NCI-H82 treated with DMSO at 0.1 percent for 48 hours (cell line): Measurements from ENCODE around the gene CXADR.

Experiments
- DNase-seq: peaks from one replicate; lab custom pipeline; 2025; ENCODE audit not compliant: unreplicated experiment; lab: John Stamatoyannopoulos, UW

CXADR gene

DNA sequence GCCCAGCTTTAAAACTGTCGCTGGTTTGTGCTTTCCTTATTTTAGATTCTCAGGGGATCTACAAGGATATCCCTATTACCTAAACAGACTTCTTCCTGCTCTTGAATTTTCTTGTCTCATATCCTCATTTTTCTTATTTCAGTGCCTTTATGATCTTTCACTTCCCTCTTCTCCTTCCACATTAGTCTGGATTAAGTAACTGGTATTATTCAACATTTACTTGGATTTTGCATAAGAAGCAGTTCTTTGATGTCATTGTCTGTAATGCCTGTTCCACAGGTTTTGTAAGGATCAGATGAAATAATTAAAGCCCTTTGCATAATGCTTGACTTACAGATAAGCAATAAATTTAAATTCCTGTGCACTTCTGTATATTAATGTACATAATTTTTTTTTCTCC is 26.5 kb downstream of the CXADR start:
- no peak for DNase-seq

DNA sequence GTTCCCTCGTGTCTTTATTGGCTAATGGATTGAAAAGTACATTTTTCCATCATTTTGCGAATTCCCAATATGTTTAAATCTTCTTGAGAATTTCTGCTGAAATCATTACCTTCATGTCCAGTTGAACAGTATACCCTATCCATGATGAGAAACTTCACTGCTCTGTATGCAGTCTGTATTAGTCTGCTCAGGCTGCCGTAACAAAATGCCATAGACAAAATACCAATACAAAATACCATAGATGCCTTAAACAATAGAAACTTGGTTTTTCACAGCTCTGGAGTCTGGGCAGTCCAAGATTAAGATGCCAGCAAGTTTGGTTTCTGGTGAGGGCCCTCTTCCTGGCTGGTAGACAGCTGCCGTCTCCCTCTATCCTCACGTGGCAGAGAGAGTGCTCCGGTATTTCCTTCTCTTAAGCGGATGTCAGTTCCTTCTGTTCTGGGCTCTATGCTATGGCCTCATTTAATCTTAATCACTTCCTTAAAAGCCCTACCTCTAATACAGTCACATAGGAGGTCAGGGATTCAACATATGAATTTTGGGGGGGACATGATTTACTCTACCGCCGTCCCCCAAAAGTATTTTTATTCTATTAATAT is 27.0 kb downstream of the CXADR start:
- no peak for DNase-seq

DNA sequence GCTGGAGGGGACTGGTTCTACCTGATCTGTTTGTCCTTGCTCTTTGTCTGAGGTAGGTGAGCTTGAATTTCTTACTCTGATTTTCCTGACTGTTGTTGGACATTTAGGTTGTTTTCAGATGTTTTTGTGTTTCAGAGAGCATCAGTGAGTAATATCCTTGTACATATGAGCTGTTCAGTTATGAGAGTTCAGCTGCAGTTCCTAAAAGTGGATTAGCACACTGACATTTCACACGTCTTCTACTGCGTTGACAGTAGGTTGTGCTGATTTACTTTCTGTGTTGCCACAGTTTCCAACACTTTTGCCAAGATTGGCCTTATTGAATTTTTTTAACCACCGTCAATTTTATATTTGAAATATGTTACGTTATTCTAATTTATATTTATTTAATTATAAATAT is 27.7 kb downstream of the CXADR start:
- no peak for DNase-seq

DNA sequence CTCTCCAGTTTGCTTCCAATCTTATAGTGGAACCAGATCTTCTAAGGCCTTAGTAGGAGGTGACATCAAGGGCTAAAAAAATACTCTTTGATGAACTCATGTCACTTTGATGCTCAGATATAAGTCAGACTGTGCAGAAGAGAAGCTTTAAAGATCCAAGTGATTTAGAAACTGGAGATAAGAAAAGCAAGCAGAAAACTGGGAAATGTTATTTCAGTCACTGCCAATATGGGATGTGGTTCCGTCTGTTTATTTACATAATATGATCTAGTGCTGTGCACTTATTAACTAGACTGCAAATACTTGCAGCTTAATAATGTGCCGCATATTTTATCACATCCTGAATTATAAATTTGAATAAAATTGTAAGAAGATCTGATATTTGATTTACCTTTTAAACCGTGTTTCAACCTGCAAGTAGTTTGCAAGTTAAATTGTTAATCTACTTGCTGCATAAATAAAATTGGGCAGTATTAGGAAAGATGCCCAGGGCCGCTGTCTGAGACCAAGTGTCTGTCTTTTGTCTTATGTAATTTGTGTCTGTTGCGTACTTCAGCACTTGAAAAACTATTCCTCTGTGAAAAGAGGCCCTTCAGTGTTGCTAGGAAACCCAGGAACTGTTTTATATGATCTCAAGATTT is 29.6 kb downstream of the CXADR start:
- DNase-seq = no peak

DNA sequence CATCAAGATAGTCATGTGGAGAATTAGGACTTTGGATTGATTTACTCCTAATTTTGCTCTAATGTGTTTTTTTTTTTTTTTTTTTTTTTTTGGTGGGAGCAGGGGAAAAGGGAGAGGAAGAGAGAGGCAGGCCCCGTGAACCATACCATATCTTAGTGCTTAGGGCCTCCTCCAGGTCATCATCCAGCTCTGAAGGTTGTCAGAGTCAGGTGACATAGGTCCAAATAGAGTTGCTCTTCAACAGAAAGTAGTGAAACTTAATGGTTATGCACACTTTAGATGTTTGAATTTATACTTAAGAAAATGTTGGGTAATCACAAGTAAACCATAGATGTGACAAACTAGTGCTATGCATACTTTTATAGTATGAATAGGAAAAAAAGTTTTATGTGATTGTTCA is 32.2 kb downstream of the CXADR start:
- no peak for DNase-seq

DNA sequence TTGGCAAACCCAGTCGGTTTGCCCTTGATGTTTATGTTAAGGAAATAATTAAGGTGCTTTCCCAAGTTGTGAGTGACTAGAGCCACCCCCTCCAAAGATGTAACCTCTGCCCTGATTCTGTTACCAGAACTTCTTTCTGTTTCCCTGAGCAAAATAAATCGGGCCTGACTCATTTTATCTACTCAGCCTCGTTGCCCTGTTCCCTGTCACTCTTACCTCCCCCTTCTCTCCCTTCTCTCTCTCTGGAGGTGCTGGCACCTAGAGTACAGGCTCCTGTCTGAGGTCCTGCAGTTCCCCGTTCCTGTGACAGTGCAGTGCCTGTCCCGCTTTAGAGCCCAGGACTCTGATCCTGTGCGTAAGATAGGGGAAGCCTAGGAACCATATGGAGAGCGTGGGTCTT is 35.4 kb downstream of the CXADR start:
- no peak for DNase-seq

DNA sequence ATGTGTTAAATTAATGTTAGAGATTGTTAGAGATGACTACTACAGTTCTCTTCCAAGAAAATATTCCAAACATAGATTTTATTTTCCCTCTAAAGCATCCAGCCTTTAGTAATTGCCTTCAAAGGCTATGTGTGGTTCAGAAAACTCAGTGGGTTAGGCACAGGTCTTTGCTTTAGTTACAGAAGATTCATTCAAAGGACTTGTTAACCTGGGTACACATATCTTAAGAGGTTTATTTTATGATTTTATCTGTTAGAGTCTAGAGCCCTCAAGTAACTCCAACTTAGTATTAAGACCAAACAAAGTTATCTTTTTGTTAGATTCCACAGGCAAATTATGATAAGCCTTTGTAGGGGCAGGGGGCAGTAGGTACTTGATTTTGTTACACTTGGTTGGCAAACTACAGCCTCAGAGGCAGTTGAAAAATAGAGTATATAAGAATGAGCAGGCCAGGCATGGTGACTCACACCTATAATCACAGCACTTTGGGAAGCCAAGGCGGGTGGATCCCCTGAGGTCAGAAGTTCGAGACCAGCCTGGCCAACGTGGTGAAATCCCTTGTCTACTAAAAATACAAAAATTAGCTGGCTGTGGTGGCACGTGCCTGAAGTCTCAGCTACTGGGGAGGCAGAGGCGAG is 37.9 kb downstream of the CXADR start:
- DNase-seq = no peak

DNA sequence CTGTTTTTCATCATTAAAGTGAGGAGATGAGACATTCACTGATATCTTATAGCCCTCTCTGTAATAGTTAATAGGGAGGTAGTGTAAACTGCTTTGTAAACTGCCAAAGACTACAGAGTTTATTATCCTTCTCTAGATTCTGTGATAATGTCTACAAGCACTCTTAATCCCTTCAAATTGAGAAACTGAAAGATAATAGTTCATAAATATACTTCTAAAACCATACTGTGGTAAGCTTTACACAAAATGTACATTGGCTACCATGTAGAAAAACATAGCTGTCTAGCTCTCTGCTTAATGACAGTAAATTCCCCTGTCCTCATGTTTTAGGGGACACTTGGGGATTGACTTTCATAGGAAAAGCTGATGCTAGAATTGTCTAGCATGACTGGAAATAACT is 39.6 kb downstream of the CXADR start:
- DNase-seq = no peak

DNA sequence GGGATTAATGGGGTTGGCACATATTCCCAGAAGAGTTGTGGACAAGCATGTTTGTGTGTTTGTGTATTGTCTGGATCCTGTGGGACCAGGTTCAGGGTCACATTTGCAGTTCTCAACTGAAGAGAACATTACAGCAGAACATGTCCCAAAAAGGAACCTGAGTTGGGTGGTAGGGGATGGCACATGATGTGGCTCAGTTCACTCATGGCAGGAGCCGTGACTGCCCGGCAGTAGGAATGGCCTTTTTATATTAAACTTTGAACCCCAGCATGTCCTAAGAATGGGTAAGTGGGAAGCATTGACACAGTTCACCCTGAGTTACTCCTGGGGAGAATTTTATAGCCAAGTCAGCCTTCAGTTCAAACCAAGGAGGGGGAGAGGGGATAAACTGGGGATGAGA is 41.3 kb downstream of the CXADR start:
- no peak for DNase-seq

DNA sequence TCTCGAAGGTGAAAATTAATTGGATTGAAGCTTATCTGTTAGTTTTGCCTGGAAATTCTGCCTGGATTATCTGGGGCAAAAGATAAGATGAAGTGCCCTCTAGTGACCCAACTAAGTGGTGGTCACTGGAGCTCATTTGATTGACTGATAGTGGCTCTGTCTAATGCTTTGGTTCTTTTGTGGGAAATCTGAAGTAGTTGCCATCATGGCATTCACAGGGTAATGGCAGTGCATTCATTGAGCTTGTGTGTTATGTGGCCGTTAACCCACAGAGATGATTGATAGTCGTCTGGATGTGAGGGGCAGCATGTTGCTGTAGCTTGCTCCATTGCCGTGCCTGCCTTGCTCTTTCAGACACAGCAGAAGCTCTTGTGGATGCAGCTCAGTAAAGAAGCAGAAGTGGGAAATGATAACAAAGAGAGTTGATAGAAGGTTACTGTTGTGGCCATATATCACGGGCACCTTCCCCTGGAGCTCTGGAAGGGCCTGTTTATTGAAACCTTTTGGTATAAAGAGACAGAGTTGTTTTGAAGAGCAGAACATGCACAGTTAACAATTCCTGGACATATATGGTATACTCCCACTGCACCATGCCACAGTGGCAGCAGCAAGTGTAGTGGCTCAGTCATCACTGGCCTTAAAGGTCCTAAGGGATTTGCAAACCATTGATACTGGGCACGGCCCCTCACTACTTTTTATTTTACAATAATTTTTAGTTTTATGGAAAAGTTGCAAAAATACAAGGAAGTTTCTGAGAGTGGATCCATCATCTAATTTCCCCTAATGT is 42.0 kb downstream of the CXADR start:
- peak; percentile 50 for DNase-seq

DNA sequence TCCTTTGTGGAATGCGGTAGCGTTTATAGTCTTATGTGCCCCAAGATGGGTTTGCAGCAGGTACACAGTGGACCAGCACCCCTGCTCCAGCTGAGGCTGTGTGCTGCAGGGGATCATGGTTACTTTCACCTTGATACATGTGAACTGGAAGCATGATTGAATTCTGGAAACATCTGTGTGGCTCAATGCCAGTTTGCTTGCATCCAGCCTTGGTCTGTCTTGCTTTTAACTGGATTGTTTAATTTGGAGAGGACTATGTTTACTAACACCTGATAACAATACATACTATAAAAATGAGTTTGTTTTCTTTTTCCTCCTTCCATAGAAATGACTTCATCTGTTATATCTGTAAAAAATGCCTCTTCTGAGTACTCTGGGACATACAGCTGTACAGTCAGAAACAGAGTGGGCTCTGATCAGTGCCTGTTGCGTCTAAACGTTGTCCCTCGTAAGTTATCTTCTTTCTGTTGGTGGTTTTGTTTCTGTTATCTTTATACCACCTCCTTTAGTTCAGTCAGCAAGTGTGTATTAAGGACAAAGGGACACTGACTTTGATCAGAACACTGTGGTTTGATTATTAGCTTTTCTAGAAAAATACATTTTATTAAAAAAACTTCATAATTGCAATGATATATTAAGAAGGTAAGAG is 47.7 kb downstream of the CXADR start:
- no peak for DNase-seq

DNA sequence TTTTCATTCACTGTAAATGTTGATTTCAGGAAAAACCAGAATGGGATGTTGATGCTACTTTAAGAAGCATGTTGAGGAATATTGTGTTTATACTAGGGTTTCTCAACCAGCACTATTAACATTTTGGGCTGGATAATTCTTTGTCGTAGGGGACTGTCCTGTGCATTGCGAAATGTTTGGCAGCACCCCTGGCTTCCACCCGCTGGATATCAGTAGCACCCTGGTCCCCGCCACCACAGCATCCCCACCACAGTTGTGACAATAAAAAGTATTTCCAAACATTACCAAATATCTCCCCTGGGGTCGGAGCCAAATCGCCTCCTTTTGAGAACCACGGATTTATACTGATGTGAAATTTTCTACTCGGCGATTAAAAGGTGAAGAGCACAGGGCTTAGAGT is 57.9 kb downstream of the CXADR start:
- DNase-seq = no peak

DNA sequence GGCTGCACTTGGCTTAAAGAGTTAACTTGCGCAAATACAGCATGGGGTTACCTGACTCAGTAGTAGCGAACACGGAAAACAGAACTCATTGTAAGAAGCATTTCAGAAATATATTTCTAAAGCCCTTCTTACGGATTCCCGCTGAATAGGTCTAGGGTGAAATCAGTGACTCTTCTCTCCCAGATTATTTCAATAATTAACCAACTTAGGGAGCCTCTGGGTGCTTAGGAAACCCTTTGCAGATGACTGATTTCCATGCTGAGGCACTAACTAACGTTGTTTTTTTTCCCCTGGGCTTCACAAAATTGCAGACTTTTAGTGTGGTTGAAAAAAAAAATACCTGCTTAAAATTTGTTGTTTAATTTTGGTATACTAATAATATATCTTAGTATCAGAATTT is 59.6 kb downstream of the CXADR start:
- DNase-seq = no peak

DNA sequence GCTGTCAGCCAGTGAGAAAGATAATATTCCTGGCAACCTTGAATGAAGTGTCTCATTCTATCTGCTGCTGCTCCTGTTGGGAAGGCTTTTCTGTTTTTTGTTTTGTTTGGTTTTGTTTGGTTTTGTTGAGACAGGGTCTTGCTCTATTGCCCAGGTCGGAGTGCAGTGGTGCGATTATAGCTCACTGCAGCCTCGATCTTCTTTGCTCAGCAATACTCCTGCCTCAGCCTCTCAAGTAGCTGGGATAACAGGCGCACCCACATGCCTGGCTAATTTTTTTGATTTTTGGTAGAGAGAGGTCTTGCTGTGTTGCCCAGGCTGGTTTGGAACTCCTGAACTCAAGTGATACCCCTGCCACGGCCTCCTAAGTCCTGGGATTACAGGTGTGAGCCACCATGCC is 62.2 kb downstream of the CXADR start:
- no peak for DNase-seq

DNA sequence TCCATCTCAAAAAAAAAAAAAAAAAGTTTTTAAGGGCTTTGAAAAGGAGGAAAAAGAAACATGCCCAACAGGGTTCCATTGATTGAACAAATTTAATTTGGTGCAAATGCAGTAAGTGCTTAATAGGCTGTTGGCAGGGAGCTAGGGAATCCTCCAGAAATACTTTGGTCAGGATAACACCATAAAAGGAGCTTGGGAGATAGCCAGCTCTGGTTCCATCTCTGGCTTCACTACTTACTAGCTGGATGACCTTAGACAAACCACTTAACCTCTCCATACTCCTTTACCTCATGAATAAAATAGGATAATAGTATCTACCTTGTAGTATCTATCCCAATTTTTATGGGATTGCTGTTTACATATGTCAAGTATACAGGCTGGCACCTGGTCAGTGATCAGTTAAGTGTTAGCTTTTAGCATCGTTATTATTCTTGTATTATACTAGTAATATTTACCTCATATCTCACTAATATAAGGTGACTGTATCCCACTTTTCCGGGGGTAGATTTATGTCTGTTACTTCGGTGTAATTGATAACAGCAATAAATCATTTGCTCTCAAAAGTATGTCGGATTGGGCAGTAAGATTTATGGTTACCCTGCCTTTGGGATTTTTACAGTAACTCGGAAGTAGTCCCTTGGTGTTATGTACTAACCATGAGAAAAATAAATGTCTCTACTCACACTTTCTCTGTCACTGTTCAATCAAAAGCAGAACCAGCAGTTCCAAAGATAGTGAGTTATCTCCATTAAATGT is 63.4 kb downstream of the CXADR start:
- no peak for DNase-seq

DNA sequence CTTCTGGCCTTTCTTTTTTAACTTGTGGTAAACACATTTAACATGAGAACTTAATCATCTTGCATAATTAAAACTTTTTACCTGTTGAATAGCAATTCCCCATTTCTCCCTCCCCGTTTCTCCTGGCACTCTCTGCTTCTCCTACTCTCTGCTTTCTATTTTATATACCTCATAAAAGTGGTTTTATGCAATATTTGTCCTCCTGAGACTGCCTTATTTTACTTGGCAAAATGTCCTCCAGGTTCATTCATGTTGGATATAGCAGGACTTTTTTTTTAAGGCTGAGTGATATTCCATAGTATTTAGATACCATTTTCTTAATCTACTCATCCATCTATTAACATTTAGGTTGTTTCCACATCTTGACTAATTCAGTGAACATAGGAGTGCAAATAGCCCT is 64.9 kb downstream of the CXADR start:
- no peak for DNase-seq

DNA sequence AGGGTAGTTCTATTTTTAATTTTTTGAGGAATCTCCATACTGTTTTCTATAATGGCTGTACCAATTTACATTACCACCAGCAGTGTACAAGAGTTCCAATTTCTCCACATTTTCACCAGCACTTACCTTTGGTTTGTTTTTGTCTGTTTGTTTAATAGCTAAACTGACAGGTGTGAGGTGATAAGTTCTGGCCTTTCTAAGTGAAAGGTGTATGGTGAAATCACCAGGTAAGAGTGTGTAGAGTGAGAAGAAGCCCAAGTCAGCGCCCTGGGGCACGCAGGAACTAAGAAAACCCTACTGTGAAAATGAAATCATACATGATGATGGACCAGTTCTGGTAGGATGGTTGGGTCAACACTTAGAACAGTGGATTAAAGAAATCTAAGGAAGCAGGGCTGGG is 65.3 kb downstream of the CXADR start:
- DNase-seq = no peak

DNA sequence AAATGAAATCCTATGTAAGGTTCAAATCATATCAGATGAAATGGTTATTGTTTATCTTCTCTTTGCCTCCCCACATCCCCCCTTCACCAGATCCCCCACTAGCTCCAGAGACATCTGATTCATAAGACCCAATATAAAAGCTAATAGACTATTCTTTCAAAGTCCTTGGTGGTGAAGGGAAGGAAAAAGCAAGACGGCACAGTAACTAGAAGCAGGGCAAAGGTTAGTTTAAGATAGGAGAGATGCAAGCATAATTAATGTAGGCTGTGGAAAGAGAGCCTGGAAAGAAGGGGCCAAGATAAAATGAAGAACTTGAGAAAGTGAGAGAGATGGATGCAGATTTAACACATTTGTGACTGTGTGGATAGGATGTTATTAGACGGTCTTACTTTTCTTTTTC is 66.0 kb downstream of the CXADR start:
- DNase-seq = no peak

DNA sequence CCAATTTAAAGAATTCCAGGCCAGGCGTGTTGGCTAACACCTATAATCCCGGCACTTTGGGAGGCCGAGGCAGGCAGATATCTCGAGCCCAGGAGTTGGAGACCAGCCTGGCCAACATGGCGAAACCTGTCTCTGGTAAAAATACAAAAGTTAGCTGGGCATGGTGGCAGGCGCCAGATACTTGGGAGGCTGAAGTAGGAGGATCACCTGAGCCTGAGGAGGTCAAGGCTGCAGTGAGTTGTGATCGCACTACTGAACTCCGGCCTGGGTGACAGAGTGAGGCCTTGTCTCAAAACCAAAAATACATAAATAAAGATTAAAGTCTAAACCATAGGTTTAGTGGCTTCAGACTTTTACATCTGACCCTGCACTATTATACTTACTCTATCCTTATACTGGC is 67.5 kb downstream of the CXADR start:
- no peak for DNase-seq

DNA sequence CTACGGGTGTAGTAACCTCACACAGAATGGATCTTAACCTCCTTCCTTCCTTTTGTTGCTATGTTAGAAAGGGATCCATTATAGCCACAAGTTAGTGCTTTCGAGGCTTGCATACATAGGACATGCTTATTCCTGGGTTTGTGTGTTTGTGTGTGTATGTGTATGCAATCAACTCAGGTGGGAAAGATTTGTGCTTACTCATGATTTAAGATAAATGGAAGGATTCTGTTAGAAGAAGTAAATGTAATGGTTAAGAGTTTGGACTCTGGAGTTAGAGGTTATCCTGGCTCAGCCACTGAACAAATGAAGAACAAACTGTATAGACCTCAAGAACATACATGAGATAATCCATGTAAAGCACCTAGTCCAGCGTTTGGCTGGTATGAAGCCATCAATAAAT is 71.1 kb downstream of the CXADR start:
- DNase-seq = no peak
